Measurements from ENCODE around the gene NDUFA12. TPM values are rescaled to one million over a fixed set of nuclear protein-coding genes. Genes with fewer than 3 reads are reported as not detected.

NDUFA12 gene
- total and polyA plus RNA-seq, 7 donors = 189 to 389 (median 254) TPM

- 90 to 97% (median 94%) methylated on average over 2 of the region's 2 CpGs for WGBS, 3 donors
- Histone ChIP-seq H3K27me3 (ENCODE audit: insufficient read depth in 3 of 3, low read length in 2 of 3) (no peaks in the 10 kb centered on the region), H3K9me3 (no peaks in the 10 kb centered on the region), H3K36me3 (ENCODE audit: insufficient read depth in 1 of 2, low read depth in 1 of 2) (peaks cover 0 to 82% of the 10 kb centered on the region in 2 donors), H3K27ac (no peak overlapping the region), H3K4me3 (no peak overlapping the region), H3K4me1 (no peaks in the 10 kb centered on the region)
- DNase-seq (no peak), ATAC-seq (no peak)
- TF ChIP-seq CTCF (IDR thresholded peaks at IDR 0.05) = no peak
- intact Hi-C loops (cut with DNase I) = no loop called here
Measured at GRCh38 chr12:95022477-95022876, 19.0 kb upstream of the NDUFA12 start.

GRCh38 chr12:95017482-95017881, 14.0 kb upstream of the NDUFA12 start:
- no peaks in the 10 kb centered on the region for H3K4me1 ChIP-seq
- no peak for DNase-seq
- WGBS, 3 donors = 62 to 74% (median 66%) methylated on average over 1 of the region's 1 CpG
- H3K4me3 ChIP-seq = no peak overlapping the region
- no peaks in the 10 kb centered on the region for H3K9me3 ChIP-seq
- no peak for ATAC-seq
- intact Hi-C loops (cut with DNase I) = no loop called here
- peaks cover 0 to 35% of the 10 kb centered on the region in 2 donors for H3K36me3 ChIP-seq (ENCODE audit: insufficient read depth in 1 of 2, low read depth in 1 of 2)
- H3K27ac ChIP-seq = no peak overlapping the region
- no peak for TF ChIP-seq CTCF (IDR thresholded peaks at IDR 0.05)
- no peaks in the 10 kb centered on the region for H3K27me3 ChIP-seq (ENCODE audit: insufficient read depth in 3 of 3, low read length in 2 of 3)

GRCh38 chr12:95016120-95016519, 12.6 kb upstream of the NDUFA12 start:
- H3K36me3 ChIP-seq (ENCODE audit: insufficient read depth in 1 of 2, low read depth in 1 of 2) = peaks cover 0 to 22% of the 10 kb centered on the region in 2 donors
- H3K27me3 ChIP-seq (ENCODE audit: insufficient read depth in 3 of 3, low read length in 2 of 3) = no peaks in the 10 kb centered on the region
- WGBS, 3 donors = 96 to 99% (median 98%) methylated on average over 2 of the region's 2 CpGs
- DNase-seq (no peak), ATAC-seq (no peak)
- TF ChIP-seq CTCF (IDR thresholded peaks at IDR 0.05) = no peak
- H3K4me1 ChIP-seq = no peaks in the 10 kb centered on the region
- intact Hi-C loops (cut with DNase I) = no loop called here
- H3K4me3 ChIP-seq = no peak overlapping the region
- H3K27ac ChIP-seq = no peak overlapping the region
- H3K9me3 ChIP-seq = no peaks in the 10 kb centered on the region

GRCh38 chr12:95014554-95014953, 11.1 kb upstream of the NDUFA12 start:
- Histone ChIP-seq H3K27ac (no peak overlapping the region), H3K27me3 (ENCODE audit: insufficient read depth in 3 of 3, low read length in 2 of 3) (no peaks in the 10 kb centered on the region), H3K4me3 (no peak overlapping the region), H3K9me3 (peaks cover 3% of the 10 kb centered on the region), H3K36me3 (ENCODE audit: insufficient read depth in 1 of 2, low read depth in 1 of 2) (peaks cover 0 to 8% of the 10 kb centered on the region in 2 donors), H3K4me1 (no peaks in the 10 kb centered on the region)
- DNase-seq (no peak), ATAC-seq (no peak)
- intact Hi-C loops (cut with DNase I) = no loop called here
- TF ChIP-seq CTCF (IDR thresholded peaks at IDR 0.05) = no peak

- Histone ChIP-seq H3K4me3 (no peak overlapping the region), H3K36me3 (ENCODE audit: insufficient read depth in 1 of 2, low read depth in 1 of 2) (peaks cover 0 to 11% of the 10 kb centered on the region in 2 donors), H3K27me3 (ENCODE audit: insufficient read depth in 3 of 3, low read length in 2 of 3) (no peaks in the 10 kb centered on the region), H3K4me1 (peaks cover 18% of the 10 kb centered on the region), H3K9me3 (peaks cover 11% of the 10 kb centered on the region), H3K27ac (no peak overlapping the region)
- DNase-seq = no peak
- WGBS, 3 donors = 89 to 91% (median 90%) methylated on average over 4 of the region's 4 CpGs
- intact Hi-C loops (cut with DNase I) = no loop called here
- no peak for TF ChIP-seq CTCF (IDR thresholded peaks at IDR 0.05)
- no peak for ATAC-seq
Measured at GRCh38 chr12:95006206-95006605, 2.7 kb upstream of the NDUFA12 start.

All from psoas muscle (tissue), 8 donors.